NCI-H2081 (cell line): Measurements from ENCODE around the gene ARHGEF4.

ENCODE experiments used
- DNase-seq, 2 experiments: peaks; one replicate each; lab custom pipeline; 2025; lab: John Stamatoyannopoulos, UW

ARHGEF4 gene

DNA sequence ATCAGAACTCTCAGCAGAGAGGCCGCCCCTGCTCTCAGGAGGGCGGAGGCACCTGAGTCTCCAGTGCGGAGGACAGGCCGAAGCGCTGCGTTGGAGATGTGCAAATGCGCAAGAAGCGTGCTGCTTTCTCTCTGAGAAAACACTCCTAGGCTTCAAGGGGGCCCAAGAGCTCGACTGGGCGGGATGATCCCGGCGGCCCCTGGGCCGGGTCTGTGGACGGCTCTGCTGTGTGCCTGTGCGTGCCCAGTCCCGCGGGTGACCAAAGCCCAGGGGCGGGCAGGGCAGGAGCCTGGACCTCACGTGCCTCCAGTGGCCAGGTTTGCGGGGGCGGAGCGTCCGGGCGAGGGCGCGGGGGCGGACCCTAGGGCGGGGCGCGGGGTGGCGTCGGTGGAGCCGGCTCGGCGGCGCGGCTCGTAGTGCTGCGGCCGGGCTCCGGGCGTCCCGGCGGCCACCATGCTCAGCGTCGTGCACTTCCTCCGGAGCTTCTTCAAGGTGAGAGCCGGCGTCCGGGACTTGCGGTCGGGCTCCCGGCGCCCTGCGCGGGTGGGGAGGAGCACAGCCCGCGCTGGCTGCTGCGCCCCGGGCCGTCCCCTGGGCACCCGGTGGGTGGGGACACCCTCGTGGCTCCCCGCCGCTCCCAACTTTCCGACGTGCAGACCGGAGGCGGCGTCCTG, at the start of gene ARHGEF4:
ARHGEF4 (plus strand) TSS at position 414 of the 674 bp plus-strand sequence; CDS start at position 454, 40 bp downstream.
- DNase-seq: no peak

DNA sequence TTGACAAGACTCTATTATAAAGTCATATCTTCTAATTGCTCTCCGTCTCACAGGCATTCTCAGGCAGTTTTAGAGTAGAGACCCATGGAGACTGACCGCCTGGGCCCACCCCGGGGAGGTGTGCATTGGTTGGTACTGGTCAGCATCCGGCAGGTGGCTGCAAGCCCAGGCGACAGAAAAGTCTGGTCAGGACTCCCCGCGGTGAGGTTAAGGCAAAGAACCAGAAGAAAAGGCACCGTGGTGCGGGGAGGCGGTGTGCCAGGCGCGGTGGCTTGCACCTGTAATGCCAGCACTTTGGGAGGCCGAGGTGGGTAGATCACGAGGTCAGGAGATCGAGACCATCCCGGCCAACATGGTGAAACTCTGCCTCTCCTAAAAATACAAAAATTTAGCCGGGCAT, 48.9 kb upstream of the ARHGEF4 start:
- no peak for DNase-seq

DNA sequence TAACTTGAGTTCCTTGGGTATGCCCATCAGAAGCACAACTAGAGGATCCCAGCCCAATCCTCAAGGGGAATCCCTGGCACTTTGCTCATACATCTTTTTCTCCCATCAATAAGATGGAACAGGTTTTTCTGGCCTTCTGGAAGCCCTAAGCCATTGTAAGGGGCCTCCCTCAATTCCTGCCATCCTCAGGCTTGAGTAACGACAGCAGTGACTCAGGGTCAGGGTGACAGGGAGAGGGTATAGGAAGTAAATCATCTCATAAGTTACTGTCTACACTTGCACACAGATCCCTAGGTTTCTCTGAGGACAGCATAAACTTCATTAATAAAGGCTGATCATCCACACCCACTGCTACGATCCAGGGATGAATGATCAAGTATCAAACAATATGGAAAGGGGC, 46.4 kb upstream of the ARHGEF4 start:
- no peak for DNase-seq

DNA sequence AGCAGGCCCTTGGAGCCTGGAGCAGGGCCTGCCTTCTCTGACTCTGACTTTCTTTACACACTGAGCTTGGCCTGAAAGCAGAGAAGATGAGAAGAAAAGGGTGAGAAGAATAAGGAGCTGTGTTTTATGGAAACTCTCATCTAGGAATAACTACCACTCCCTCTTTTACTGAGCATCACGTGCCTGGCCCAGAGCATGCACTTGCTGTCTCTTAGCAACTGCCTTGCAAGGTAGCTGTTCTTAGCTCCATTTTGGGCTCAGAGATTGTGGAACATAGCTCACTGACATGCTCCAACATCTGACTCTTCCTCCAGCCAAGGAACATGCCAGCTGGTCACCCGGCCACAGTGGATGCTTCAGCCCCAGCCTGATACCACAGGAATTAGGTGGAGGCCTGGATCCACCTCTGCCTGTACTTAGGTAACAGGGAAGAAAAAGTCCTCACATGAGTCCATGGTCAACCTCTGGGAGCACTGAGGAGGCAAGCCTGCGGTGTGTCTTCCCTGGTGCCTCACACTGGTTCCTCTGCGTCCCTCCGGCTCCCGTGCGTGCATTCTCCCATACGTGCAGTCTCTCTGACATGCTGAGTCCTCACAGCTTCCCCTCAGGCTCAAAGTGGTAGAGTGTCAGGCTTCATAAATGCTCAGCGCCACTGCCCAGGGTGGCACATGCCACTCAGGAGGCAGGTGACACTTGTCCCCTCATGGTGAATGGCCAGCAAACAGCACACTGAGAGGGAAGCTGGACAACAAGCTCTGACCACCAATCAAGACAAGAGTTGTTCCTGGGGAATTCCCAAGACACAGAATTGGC, 45.7 kb upstream of the ARHGEF4 start:
- no peak for DNase-seq

GRCh38 chr2:130791617-130791939, 45.1 kb upstream of the ARHGEF4 start:
- DNase-seq: no peak

DNA sequence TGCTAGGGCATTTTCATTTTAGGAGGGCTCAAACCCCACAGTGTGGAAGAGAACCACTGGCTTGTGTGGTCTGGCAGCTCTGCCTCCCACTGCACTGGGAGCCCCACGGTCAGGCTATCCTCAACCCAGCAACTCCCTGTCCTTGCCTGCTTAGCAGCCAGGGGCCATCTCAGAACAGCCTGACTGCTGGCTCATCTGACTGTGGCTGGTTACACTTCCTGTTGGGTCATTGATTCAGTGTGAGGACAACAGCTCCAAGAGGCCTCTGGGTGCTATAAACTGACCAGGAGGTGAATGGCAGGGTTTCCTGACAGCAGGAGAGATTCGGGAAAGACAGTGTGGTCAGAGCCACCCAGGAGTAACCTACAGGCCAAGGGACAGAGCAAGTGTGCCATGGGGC, 41.3 kb upstream of the ARHGEF4 start:
- no peak for DNase-seq

GRCh38 chr2:130796290-130796689, 40.4 kb upstream of the ARHGEF4 start:
- DNase-seq: no peak

DNA sequence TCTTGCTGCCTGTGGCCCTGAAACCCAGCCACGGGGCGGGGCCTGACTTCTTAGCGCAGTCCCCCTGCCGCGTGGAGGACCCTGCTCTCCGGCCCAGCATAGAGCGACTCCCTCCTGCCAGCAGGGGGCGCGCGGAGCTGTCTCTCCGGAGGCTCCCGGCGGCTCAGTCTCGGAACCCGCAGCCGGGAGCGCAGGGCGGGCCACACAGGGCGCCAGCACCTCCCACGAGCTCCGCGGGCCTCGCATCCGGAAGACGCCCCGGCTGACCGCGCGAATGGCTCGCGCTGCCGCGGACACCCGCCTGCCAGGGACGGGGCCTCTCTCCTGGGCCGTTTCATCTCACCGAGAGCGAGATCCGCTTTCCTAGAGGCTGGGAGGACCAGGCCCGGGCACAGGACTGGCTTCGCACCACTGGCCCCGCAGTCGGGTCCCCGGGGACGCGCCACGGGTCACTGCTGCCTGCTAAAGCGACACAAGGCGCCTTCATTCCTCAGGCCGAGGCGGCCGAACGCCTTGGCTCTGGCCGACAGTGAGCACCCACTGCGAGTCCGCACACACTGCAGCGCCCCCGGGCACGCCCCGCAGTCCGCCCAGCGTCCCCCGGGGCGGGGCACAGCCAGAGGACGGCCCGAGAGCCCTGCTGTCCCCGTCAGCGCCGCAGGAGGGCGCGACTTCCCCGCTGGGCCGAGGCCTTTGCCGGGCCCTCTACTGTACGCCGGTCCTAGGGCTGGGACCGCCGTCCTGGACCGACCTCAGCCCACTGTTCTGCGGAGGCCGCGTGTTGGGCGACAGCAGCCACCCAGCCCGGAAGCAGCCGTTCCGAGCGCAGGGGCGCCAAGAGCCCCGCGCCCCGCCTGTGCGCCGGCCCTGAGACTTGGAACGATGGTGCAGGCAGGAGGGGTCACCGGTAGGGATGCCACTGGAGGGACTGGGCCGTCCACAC, 39.0 kb upstream of the ARHGEF4 start:
- peak; percentile 81 to 83 for DNase-seq

DNA sequence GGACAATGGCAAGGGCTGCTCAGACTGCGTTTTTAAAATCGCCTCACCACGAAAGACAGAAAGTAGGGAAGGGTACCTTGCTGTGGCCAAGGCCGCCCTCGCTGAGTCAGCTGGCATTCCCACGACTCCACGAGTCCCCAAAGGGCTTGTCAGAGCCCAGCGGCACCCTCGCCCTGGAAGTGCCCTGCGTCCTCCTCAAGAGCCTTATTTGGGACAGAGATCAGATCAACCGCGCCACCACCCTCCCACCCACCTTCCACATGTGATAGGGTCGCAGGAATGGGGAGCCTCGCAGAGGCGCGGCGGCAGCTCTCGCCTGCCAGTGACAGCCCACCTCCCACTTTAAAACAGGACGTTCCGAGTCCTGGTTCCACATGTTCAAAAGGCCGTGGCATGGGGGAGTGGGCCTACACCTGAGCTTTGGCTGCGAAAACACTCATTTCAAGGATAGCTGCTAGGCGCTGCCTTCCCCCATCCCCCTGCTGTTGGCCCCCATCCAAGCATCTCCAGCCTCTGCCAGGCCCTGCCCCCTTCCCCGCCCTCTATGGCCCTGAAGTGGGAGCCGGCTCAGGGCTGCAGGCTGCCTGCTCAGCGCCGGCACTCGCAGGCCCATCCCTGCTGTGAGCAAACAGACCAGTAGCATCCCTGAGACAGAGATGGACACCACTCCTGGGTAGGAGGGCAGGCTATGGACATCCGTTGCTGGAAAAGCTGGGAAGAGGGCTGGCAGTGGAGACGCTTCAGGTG, 38.1 kb upstream of the ARHGEF4 start:
- peak in 1 of 2 experiments; percentile 5 for DNase-seq

DNA sequence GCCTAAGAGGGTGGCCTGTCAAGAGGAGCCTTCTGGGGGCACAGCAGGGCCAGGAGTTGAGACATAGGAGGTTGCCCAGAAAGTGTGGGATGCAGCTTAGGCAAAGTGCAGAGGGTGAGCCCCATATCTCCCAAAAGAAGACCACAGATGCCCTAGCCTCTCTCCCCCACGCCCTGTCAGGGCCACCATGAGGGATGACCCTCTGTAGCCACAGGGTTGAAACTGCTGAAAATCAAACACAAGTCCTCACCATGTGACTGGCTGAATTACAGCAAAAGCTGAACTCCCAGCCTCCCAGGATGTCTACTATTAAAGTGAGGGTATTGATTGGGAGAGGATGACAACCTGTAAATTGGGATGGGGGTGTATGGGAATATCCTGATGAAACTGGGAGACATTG, 37.4 kb upstream of the ARHGEF4 start:
- DNase-seq: no peak

DNA sequence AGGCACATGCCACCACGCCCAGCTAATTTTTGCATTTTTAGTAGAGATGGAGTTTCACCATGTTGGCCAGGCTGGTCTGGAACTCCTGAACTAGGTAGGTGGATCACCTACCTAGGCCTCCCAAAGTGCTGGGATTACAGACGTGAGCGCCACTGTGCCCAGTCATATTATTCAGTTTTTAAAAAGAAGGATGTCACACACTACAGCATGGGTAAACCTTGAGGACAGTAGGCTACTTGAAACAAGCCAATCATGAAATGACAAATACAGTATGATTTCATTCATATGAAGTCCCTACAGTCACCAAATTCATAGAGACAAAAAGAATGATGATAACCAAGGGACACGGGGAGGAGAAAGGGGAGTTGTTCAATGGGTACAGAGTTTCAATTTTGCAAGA, 31.1 kb upstream of the ARHGEF4 start:
- DNase-seq: no peak

GRCh38 chr2:130806370-130806769, 30.3 kb upstream of the ARHGEF4 start:
- DNase-seq: peak in 1 of 2 experiments; percentile 52

DNA sequence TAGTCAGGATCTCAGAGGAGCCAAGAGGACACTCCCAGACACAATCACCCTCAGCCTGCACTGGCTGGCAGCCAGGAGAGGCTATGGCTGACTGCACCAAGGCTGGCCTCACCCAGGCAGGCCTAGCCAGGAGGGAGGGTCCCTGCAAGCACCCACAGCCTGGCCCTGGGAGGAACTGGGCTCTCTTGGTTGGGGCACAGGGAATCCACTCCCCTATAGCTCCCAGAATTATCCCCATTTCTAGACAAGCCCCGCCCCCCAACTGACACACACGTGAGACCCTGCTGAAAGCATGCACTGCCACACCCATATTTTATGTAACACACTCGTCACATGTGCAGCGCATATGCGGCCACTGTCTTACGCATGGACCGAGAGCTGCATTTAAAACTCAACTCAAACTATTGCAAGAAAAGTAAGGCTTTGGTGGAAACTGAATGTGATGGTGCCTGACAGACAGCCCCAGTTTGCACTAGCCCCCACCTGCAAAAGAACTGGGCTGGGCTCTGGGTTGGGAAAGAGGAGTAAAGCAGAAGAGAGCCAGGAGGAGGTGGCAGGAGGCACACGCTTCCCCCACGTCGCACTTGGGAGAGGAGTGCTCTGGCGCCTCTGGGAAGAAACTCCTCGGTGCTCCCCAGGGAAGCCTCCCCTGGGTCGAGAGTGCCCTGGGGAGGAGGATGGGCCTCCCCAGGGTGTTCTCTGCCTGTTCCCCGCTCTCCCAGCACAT, 28.9 kb upstream of the ARHGEF4 start:
- no peak for DNase-seq

GRCh38 chr2:130808482-130809268, 28.0 kb upstream of the ARHGEF4 start:
- DNase-seq: no peak

DNA sequence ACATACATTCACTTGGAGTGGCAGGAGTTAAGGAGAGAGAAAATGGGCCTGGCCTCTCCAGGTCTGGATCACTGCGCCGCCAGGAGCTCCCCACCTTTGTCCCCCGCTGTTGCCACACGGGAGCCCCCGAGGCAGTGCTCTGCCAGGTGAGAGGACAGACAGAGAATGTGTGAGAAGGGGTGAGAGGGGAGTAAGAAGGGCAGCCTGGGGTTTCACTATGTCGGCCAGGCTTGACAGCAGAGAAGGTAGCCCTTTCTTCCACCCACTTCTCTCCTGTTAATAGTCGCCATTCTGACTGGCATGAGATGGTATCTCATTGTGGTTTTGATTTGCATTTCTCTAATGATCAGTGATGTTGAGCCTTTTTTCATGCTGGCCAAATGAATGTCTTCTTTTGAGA, 26.2 kb upstream of the ARHGEF4 start:
- DNase-seq: no peak

DNA sequence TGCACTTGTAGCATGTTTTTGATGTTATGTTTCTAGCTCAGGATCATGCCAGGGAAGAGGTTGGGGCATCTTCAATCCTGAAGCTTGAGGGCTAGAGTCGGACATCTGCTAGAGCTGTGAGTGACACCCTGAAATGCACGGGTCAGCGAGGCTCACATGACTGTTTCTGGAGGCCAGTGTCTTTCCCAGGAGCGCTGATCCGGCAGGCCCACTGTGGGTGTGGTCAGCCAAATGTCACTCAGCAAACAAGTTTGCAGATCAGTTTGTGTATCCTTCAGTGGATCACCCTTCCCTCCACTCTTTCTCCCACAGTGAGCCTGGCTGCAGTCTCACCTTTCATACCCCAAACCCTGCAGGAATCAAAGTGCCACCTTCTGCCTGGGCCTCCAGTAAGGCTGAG, 23.0 kb upstream of the ARHGEF4 start:
- no peak for DNase-seq

GRCh38 chr2:130814931-130815680, 21.6 kb upstream of the ARHGEF4 start:
- no peak for DNase-seq

GRCh38 chr2:130818809-130819208, 17.9 kb upstream of the ARHGEF4 start:
- DNase-seq: no peak

- no peak for DNase-seq
Measured at GRCh38 chr2:130819226-130819607, 17.5 kb upstream of the ARHGEF4 start.
